Measurements from ENCODE around the gene TARS3.

DNA sequence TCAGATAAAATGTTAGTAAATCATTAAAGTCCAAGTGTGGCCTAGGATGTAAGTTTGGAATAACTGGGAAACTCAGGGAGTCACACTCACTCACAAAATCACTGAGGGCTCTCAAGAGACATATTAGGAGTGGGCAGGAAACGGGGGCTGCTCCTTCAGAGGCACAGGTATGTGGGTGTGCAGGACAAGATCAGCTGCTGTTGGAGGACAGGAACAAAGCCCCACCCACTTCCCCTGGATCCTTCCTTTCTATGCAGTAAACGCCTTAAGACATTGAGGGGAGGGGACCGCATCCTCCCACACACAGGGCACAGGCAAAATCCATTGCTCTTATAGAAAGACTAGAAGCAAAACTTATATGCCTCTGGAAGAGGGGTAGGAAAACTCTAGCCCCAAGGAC lies 102.3 kb downstream of the TARS3 start:
- no peak for TF ChIP-seq POLR2A (IDR thresholded peaks at IDR 0.05)
- no peak for TF ChIP-seq CTCF (IDR thresholded peaks at IDR 0.05)

All from stomach (tissue), 4 donors.